Smooth muscle cell (in vitro differentiated cells): ENCODE results near the gene SPON1. TPM values are rescaled to one million over a fixed set of nuclear protein-coding genes. Genes with fewer than 3 reads are reported as not detected.

Experiments used
- DNase-seq: peaks from one replicate; lab custom pipeline; 2025; ENCODE audit not compliant: unreplicated experiment; lab: John Stamatoyannopoulos, UW
- H2AFZ ChIP-seq: fragments of 200-600 bp; sonication (generic); 2 replicates; pipeline ENCODE4 v1.6.0; 2016; ENCODE audit warnings: antibody characterized with exemption, low read depth, mild to moderate bottlenecking
- H3F3A ChIP-seq: fragments of 200-600 bp; sonication (generic); 2 replicates; pipeline ENCODE4 v1.6.0; 2017; ENCODE audit warnings: antibody characterized with exemption, low read depth
- H3K27ac ChIP-seq: fragments of 200-600 bp; sonication (generic); 2 replicates; pipeline ENCODE4 v1.5.1; 2016; ENCODE audit warnings: low read depth, mild to moderate bottlenecking
- H3K27me3 ChIP-seq: fragments of 200-600 bp; sonication (generic); 2 replicates; pipeline ENCODE4 v1.6.1; 2016; ENCODE audit warnings: low read depth, mild to moderate bottlenecking
- H3K36me3 ChIP-seq: fragments of 200-600 bp; sonication (generic); 2 replicates; pipeline ENCODE4 v1.5.1; 2016; ENCODE audit warnings: low read depth
- H3K4me1 ChIP-seq: fragments of 200-600 bp; sonication (generic); 2 replicates; pipeline ENCODE4 v1.5.1; 2016; ENCODE audit warnings: low read depth
- H3K4me2 ChIP-seq: fragments of 200-600 bp; sonication (generic); 2 replicates; pipeline ENCODE4 v1.6.0; 2016; ENCODE audit warnings: mild to moderate bottlenecking
- H3K4me3 ChIP-seq: fragments of 200-600 bp; sonication (generic); 2 replicates; pipeline ENCODE4 v1.5.1; 2016; ENCODE audit warnings: mild to moderate bottlenecking
- H3K79me2 ChIP-seq: fragments of 200-600 bp; sonication (generic); 2 replicates; pipeline ENCODE4 v1.6.0; 2016; ENCODE audit warnings: low read depth, mild to moderate bottlenecking
- H3K9ac ChIP-seq: fragments of 200-600 bp; sonication (generic); 2 replicates; pipeline ENCODE4 v1.6.0; 2016; ENCODE audit warnings: low read depth
- H3K9me3 ChIP-seq: fragments of 200-600 bp; sonication (generic); replicated peaks from 2 replicates; pipeline ENCODE4 v1.5.1; 2016; ENCODE audit warnings: low read depth
- H4K20me1 ChIP-seq: fragments of 200-600 bp; sonication (generic); 2 replicates; pipeline ENCODE4 v1.6.0; 2016; ENCODE audit warnings: low read depth
- CTCF ChIP-seq: fragments of 200-600 bp; sonication (generic); IDR thresholded peaks from 2 replicates; pipeline ENCODE4 v1.5.1; 2017; ENCODE audit warnings: borderline replicate concordance, mild to moderate bottlenecking, antibody characterized with exemption; ENCODE audit not compliant: insufficient read depth, poor library complexity, severe bottlenecking
- WGBS: methylation state at CpG from one replicate; pipeline ENCODE4 v1.1.7; 2016; ENCODE audit warnings: low lambda C conversion rate; 5-methylcytosine and 5-hydroxymethylcytosine counted together
- polyA plus RNA-seq: library from polyadenylated mRNA; unstranded; fragments of >200 nt; fragmentation: Nextera tagmentation; extraction: Ambion mirVana; gene quantifications from 2 replicates; pipeline ENCODE4 v1.2.1, GENCODE V29; 2016
- total RNA-seq: library from RNA; depleted of rRNA; stranded (reverse); fragments of >200 nt; gene quantifications from 2 replicates; pipeline ENCODE4 v1.2.3, GENCODE V29; 2014

The SPON1 gene
- total and polyA plus RNA-seq, 2 experiments from 2014 or later, result 38.0 to 40.6 TPM

DNA sequence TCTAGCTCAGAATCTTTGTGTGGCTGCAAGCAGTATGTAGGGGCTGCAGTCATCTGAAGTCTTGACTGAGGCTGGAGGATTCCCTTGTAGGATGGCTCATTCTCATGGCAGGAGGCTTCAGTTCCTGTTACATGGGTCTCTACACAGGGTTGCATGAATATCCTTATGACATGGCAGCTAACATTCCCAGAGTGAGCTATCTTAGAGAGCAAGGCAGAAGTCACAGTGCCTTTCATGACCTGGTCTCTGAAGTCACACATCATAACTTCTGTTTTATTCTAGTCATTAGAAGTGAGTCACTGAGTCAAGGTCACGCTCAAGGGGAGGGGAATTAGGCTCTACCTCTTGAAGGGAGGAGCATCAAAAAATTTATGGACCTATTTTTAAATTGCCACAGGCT, 10.3 kb upstream of the SPON1 start:
- Histone ChIP-seq H3K9me3 (no peaks in the 10 kb centered on the region), H3K27me3 (peaks cover 9% of the 10 kb centered on the region), H3K79me2 (no peaks in the 10 kb centered on the region), H3K27ac (no peak overlapping the region), H3K36me3 (no peaks in the 10 kb centered on the region), H3K9ac (no peak overlapping the region), H3F3A (no peaks in the 10 kb centered on the region), H3K4me1 (no peaks in the 10 kb centered on the region), H4K20me1 (no peaks in the 10 kb centered on the region), H3K4me3 (no peak overlapping the region), H3K4me2 (no peak overlapping the region), H2AFZ (no peak overlapping the region)
- no peak for DNase-seq
- 91% methylated on average over 1 of the region's 1 CpG for WGBS
- TF ChIP-seq CTCF, result no peak

DNA sequence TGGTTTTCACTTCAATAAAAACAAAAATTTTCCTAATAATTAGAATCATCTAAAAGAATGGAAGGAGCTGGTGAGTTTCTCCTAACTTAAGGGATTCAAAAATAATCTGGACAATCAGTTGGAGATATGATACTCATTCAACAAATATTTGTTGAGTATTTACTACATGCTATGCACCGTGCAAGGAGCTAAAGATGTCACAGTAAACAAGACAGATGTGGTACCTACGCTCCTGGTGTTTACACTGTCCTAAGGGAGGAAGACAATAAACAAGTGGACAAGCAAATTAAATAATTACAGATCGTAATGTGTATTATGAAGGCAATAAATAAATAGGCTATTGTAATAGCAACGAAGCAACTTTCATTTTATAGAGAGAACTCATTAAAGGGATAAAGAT, 9.9 kb upstream of the SPON1 start:
- no peaks in the 10 kb centered on the region for H3F3A ChIP-seq
- no peak overlapping the region for H3K4me2 ChIP-seq
- WGBS, result 88% methylated on average over 4 of the region's 4 CpGs
- no peak for TF ChIP-seq CTCF
- no peak overlapping the region for H2AFZ ChIP-seq
- no peaks in the 10 kb centered on the region for H3K9me3 ChIP-seq
- H3K79me2 ChIP-seq, result no peaks in the 10 kb centered on the region
- H3K27me3 ChIP-seq, result peaks cover 9% of the 10 kb centered on the region
- H4K20me1 ChIP-seq, result no peaks in the 10 kb centered on the region
- H3K4me3 ChIP-seq, result no peak overlapping the region
- H3K4me1 ChIP-seq, result no peaks in the 10 kb centered on the region
- no peak for DNase-seq
- H3K9ac ChIP-seq, result no peak overlapping the region
- H3K36me3 ChIP-seq, result no peaks in the 10 kb centered on the region
- no peak overlapping the region for H3K27ac ChIP-seq

DNA sequence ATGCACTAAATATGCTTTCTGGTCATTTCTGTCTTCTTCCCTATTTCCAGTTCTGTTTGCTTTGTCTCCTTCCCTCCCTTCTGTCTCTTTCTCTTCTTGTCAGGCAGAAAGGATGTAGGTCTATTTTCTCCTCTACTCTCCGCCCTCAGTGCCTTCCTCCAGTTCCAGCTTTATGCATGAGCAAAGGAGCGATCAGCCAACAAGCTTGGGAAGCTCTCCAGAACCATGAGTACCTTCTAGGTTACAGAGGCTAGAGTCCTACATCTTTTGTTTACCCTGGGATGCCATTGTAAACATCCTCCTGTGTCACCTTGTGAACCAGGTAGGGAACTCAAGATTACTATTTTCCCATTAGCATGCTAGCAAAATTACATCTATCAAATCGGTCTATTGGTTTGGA, 7.9 kb upstream of the SPON1 start:
- no peak overlapping the region for H3K4me3 ChIP-seq
- H3K36me3 ChIP-seq, result no peaks in the 10 kb centered on the region
- H3K79me2 ChIP-seq, result no peaks in the 10 kb centered on the region
- DNase-seq, result no peak
- no peak overlapping the region for H3K9ac ChIP-seq
- no peak overlapping the region for H2AFZ ChIP-seq
- H3K4me1 ChIP-seq, result no peaks in the 10 kb centered on the region
- H3F3A ChIP-seq, result no peaks in the 10 kb centered on the region
- H3K27me3 ChIP-seq, result peaks cover 9% of the 10 kb centered on the region
- 89% methylated on average over 3 of the region's 3 CpGs for WGBS
- no peak overlapping the region for H3K27ac ChIP-seq
- no peaks in the 10 kb centered on the region for H3K9me3 ChIP-seq
- TF ChIP-seq CTCF, result no peak
- no peak overlapping the region for H3K4me2 ChIP-seq
- H4K20me1 ChIP-seq, result no peaks in the 10 kb centered on the region

- DNase-seq, result no peak
- Histone ChIP-seq H3F3A (no peaks in the 10 kb centered on the region), H3K9me3 (no peaks in the 10 kb centered on the region), H3K4me3 (no peak overlapping the region), H3K4me1 (no peaks in the 10 kb centered on the region), H3K27ac (no peak overlapping the region), H3K36me3 (no peaks in the 10 kb centered on the region), H3K79me2 (no peaks in the 10 kb centered on the region), H4K20me1 (no peaks in the 10 kb centered on the region), H3K27me3 (peaks cover 12% of the 10 kb centered on the region), H2AFZ (no peak overlapping the region), H3K9ac (no peak overlapping the region), H3K4me2 (no peak overlapping the region)
- WGBS, result 44% methylated on average over 5 of the region's 5 CpGs
- peak; percentile 93 for TF ChIP-seq CTCF
Measured at GRCh38 chr11:13955971-13956421, 6.5 kb upstream of the SPON1 start.
